Measurements from ENCODE around the gene GRPEL1. TPM values are rescaled to one million over a fixed set of nuclear protein-coding genes. Genes with fewer than 3 reads are reported as not detected.

GRPEL1 gene
- total and polyA plus RNA-seq, 2 of the 13 experiments (the other 11 are each of a cell fraction or from before 2014, with no cell fraction given): 32.3 to 141 TPM

- TF ChIP-seq ZBTB43 (CRISPR knock-in tag; conservative IDR thresholded peaks at IDR 0.05): peak; percentile 53; the same call in 1 of the 2 replicates
- peak; percentile 90; the same call in 1 of the 2 replicates for TF ChIP-seq ZNF788 (CRISPR knock-in tag; IDR thresholded peaks at IDR 0.05; ENCODE audit: borderline replicate concordance)
- no peak for TF ChIP-seq ZNF318 (CRISPR knock-in tag; IDR thresholded peaks at IDR 0.05)
- no peak for TF ChIP-seq ZNF407 (CRISPR knock-in tag; IDR thresholded peaks at IDR 0.05; ENCODE audit: not compliant biosample characterization)
- TF ChIP-seq ZNF800 (CRISPR knock-in tag; IDR thresholded peaks at IDR 0.05): 0 out of 2 replicates have a peak, but pooled peaks have one; percentile 74
- TF ChIP-seq ZNF780A (CRISPR knock-in tag; IDR thresholded peaks at IDR 0.05): no peak
- no peak for TF ChIP-seq MBD4 (IDR thresholded peaks at IDR 0.05; ENCODE audit: borderline replicate concordance, low read length)
Measured at GRCh38 chr4:7034262-7035081, 33.4 kb downstream of the GRPEL1 start (continued).

Data from HepG2 (cell line).